ENCODE results near the gene GPR22.

Gene GPR22

GRCh38 chr7:107505997-107506673 is 36.3 kb downstream of the GPR22 start:
- H3K79me2 ChIP-seq (ENCODE audit: insufficient read depth, low read length) = no peaks in the 10 kb centered on the region
- H3K36me3 ChIP-seq (ENCODE audit: insufficient read depth, low read length) = peaks cover 9% of the 10 kb centered on the region; the same call in 1 of the 2 replicates
- no peaks in the 10 kb centered on the region for H4K20me1 ChIP-seq (ENCODE audit: insufficient read depth, low read length)
- H3K4me3 ChIP-seq (ENCODE audit: low read depth in 1 of 2, low read length in 2 of 2) = no peak overlapping the region
- no peaks in the 10 kb centered on the region for H3K27me3 ChIP-seq (ENCODE audit: insufficient read depth, low read length, poor library complexity)
- DNase-seq = no peak
- H3K4me2 ChIP-seq (ENCODE audit: insufficient read depth, low read length) = no peak overlapping the region
- no peaks in the 10 kb centered on the region for H3K9me3 ChIP-seq (ENCODE audit: insufficient read depth, low read length, severe bottlenecking)
- TF ChIP-seq EZH2 (IDR thresholded peaks at IDR 0.05; ENCODE audit: borderline replicate concordance, low read depth, low read length, severe bottlenecking) = no peak
- TF ChIP-seq CTCF (IDR thresholded peaks at IDR 0.05; ENCODE audit: borderline replicate concordance, extremely low read depth, low read length, poor library complexity, severe bottlenecking) = no peak
- no peak overlapping the region for H3K9ac ChIP-seq (ENCODE audit: low read depth, low read length)
- no peak overlapping the region for H3K27ac ChIP-seq (ENCODE audit: low read length)
- no peak overlapping the region for H2AFZ ChIP-seq (ENCODE audit: low read depth, low read length)
- ATAC-seq (ENCODE audit: insufficient read depth, low read depth) = no peak
- H3K4me1 ChIP-seq (ENCODE audit: insufficient read depth, low read length) = no peaks in the 10 kb centered on the region

GRCh38 chr7:107506674-107507339 is 37.0 kb downstream of the GPR22 start:
- Histone ChIP-seq H3K4me3 (ENCODE audit: low read depth in 1 of 2, low read length in 2 of 2) (no peak overlapping the region), H3K9ac (ENCODE audit: low read depth, low read length) (no peak overlapping the region), H3K4me2 (ENCODE audit: insufficient read depth, low read length) (no peak overlapping the region), H3K79me2 (ENCODE audit: insufficient read depth, low read length) (no peaks in the 10 kb centered on the region), H3K27me3 (ENCODE audit: insufficient read depth, low read length, poor library complexity) (no peaks in the 10 kb centered on the region), H3K36me3 (ENCODE audit: insufficient read depth, low read length) (peaks cover 9% of the 10 kb centered on the region; the same call in 1 of the 2 replicates), H3K27ac (ENCODE audit: low read length) (no peak overlapping the region), H4K20me1 (ENCODE audit: insufficient read depth, low read length) (no peaks in the 10 kb centered on the region), H2AFZ (ENCODE audit: low read depth, low read length) (no peak overlapping the region), H3K9me3 (ENCODE audit: insufficient read depth, low read length, severe bottlenecking) (no peaks in the 10 kb centered on the region), H3K4me1 (ENCODE audit: insufficient read depth, low read length) (no peaks in the 10 kb centered on the region)
- no peak; the same call in 2 of the 3 replicates for ATAC-seq (ENCODE audit: insufficient read depth, low read depth)
- no peak for TF ChIP-seq EZH2 (IDR thresholded peaks at IDR 0.05; ENCODE audit: borderline replicate concordance, low read depth, low read length, severe bottlenecking)
- TF ChIP-seq CTCF (IDR thresholded peaks at IDR 0.05; ENCODE audit: borderline replicate concordance, extremely low read depth, low read length, poor library complexity, severe bottlenecking) = no peak
- DNase-seq = no peak
